IPS DF 6.9 (cell line): ENCODE results near the gene NUMB.

Experiments
- DNase-seq: peaks from one replicate; pipeline ENCODE4 v3.0.0-alpha.2; 2013; ENCODE audit warnings: low read depth, low spot score
- H3K27ac ChIP-seq: one replicate; pipeline ENCODE4 v1.5.1; 2013; ENCODE audit warnings: low read length, control low read depth
- H3K27me3 ChIP-seq: 2 replicates; pipeline ENCODE4 v1.6.1; 2013; ENCODE audit warnings: mild to moderate bottlenecking, low read length; ENCODE audit not compliant: control insufficient read depth, insufficient read depth
- H3K36me3 ChIP-seq: 2 replicates; pipeline ENCODE4 v1.6.1; 2013; ENCODE audit warnings: low read length; ENCODE audit not compliant: control insufficient read depth, insufficient read depth
- H3K4me1 ChIP-seq: 2 replicates; pipeline ENCODE4 v1.6.1; 2013; ENCODE audit warnings: low read length; ENCODE audit not compliant: control insufficient read depth, insufficient read depth
- H3K4me3 ChIP-seq: 2 replicates; pipeline ENCODE4 v1.5.1; 2013; ENCODE audit warnings: mild to moderate bottlenecking, low read length
- H3K9me3 ChIP-seq: 2 replicates; pipeline ENCODE4 v1.6.1; 2013; ENCODE audit warnings: low read length, inconsistent platforms; ENCODE audit not compliant: control insufficient read depth, insufficient read depth
- WGBS: extraction: QIAGEN DNeasy Blood & Tissue Kit; methylation state at CpG from one replicate; pipeline ENCODE4 v1.1.7; 2013; ENCODE audit warnings: mixed read lengths, missing lambda C conversion rate; ENCODE audit not compliant: insufficient read length, insufficient coverage; 5-methylcytosine and 5-hydroxymethylcytosine counted together

NUMB gene

DNA sequence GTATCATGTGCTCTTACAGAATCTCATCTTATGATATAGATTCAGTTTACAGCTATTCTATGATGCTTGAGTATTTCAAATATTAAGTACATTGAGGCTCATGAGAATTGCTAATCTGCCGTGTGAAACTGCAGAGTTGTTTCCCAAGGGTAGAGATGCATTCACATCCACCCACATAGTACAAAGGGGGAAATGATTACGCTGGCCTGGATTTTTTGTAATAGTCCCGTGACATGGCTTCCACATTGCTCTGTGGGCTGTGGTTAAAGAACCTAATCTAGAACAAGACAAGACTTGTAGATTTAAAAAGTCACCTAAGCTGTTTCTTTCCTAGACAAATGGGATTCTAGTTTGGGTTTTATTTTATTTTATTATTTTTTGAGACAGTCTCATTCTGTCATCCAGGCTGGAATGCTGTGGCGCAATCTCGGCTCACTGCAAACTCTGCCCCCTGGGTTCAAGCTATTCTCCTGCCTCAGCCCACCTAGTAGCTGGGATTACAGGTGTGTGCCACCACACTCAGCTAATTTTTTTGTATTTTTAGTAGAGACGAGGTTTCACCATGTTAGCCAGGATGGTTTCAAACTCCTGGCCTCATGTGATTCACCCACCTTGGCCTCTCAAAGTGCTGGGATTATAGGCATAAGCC lies 19.4 kb upstream of the NUMB start:
- no peaks in the 10 kb centered on the region for H3K27me3 ChIP-seq
- H3K36me3 ChIP-seq: no peaks in the 10 kb centered on the region
- H3K27ac ChIP-seq: no peak overlapping the region
- no peaks in the 10 kb centered on the region for H3K9me3 ChIP-seq
- no CpG with 5 or more reads among the region's 6 CpGs for WGBS
- no peaks in the 10 kb centered on the region for H3K4me1 ChIP-seq
- no peak for DNase-seq
- H3K4me3 ChIP-seq: no peak overlapping the region

DNA sequence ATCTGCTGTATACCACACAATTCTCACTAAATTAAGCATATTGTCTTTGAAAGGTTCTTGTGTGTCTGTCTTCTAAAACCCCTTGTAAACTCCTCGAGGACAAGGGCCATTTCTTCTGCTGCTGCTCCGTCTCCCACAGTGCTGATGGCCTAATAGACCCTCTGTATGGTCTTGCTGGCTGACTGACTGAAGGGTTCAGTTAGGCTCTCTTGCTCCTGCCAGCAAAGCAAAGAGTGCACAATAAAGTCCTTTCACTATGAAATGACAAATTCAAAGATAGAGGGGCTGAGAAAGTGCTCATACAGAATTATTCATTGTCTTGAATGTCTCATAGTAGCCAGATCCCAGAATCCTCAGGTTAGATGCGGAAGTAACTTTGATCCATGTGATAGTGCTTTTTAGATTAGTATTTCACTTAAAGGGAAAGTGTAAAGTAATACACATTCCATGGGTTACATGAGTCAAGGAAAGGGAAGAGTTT lies 18.1 kb upstream of the NUMB start:
- no peaks in the 10 kb centered on the region for H3K9me3 ChIP-seq
- H3K4me3 ChIP-seq: no peak overlapping the region
- no peaks in the 10 kb centered on the region for H3K27me3 ChIP-seq
- no peak for DNase-seq
- H3K36me3 ChIP-seq: no peaks in the 10 kb centered on the region
- no peaks in the 10 kb centered on the region for H3K4me1 ChIP-seq
- no CpG with 5 or more reads among the region's 3 CpGs for WGBS
- H3K27ac ChIP-seq: no peak overlapping the region

DNA sequence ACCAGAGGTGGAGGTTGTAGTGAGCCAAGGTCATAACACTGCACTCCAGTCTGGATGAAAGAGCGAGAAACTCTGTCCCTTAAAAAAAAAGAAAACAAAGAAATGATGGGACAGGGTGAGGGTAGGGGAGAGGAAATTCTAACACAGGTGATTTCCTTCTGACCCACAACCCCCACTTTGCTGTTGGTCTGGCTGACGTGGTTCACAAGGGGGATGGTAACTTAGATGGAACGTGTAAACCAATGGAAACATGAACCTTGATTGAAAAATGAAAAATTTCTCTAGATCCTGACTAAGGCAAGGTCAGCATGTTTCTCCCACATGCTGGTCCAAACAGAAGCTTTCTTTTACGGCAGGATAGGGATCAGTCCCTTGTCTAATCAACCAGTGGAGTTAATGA lies 16.6 kb upstream of the NUMB start:
- Histone ChIP-seq H3K36me3 (no peaks in the 10 kb centered on the region), H3K4me3 (no peak overlapping the region), H3K27me3 (no peaks in the 10 kb centered on the region), H3K9me3 (no peaks in the 10 kb centered on the region), H3K4me1 (no peaks in the 10 kb centered on the region), H3K27ac (no peak overlapping the region)
- no peak for DNase-seq
- no CpG with 5 or more reads among the region's 4 CpGs for WGBS

GRCh38 chr14:73472185-73473114 lies 14.1 kb upstream of the NUMB start:
- H3K4me3 ChIP-seq: no peak overlapping the region
- no CpG with 5 or more reads among the region's 18 CpGs for WGBS
- H3K9me3 ChIP-seq: no peaks in the 10 kb centered on the region
- H3K27me3 ChIP-seq: no peaks in the 10 kb centered on the region
- DNase-seq: peak; percentile 61
- H3K36me3 ChIP-seq: no peaks in the 10 kb centered on the region
- no peaks in the 10 kb centered on the region for H3K4me1 ChIP-seq
- H3K27ac ChIP-seq: no peak overlapping the region

GRCh38 chr14:73471582-73472184 lies 13.3 kb upstream of the NUMB start:
- Histone ChIP-seq H3K27ac (no peak overlapping the region), H3K27me3 (no peaks in the 10 kb centered on the region), H3K36me3 (no peaks in the 10 kb centered on the region), H3K4me1 (no peaks in the 10 kb centered on the region), H3K9me3 (no peaks in the 10 kb centered on the region), H3K4me3 (no peak overlapping the region)
- WGBS: no CpG with 5 or more reads among the region's 6 CpGs
- no peak for DNase-seq

- H3K4me3 ChIP-seq: no peak overlapping the region
- H3K9me3 ChIP-seq: no peaks in the 10 kb centered on the region
- H3K36me3 ChIP-seq: no peaks in the 10 kb centered on the region
- H3K27ac ChIP-seq: no peak overlapping the region
- DNase-seq: no peak
- H3K27me3 ChIP-seq: no peaks in the 10 kb centered on the region
- WGBS: no CpG with 5 or more reads among the region's 3 CpGs
- no peaks in the 10 kb centered on the region for H3K4me1 ChIP-seq
These were observed 10.6 kb upstream of the NUMB start for GRCh38 chr14:73468828-73469375.

DNA sequence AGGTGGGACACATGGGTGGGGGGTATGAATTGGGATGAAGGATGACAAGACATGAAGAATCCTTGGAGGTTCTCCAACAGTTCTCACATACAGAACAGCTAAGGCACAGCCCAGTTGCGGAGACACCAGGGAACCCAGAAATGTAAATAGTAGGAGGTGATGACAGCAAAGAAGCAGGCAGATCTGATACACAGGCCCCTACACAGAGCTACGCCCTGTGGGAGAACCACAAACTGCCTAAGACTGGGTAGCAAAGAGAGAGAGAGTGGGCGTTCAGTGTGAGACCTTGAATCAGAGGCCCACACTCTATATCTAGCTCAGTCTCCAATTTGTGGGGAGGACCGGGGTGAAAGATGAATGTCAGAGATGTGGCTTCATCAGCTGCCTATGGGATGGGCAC lies 9.5 kb upstream of the NUMB start:
- H3K4me3 ChIP-seq: no peak overlapping the region
- no peak for DNase-seq
- H3K27me3 ChIP-seq: no peaks in the 10 kb centered on the region
- no peak overlapping the region for H3K27ac ChIP-seq
- H3K36me3 ChIP-seq: no peaks in the 10 kb centered on the region
- WGBS: no CpG with 5 or more reads among the region's 4 CpGs
- H3K9me3 ChIP-seq: no peaks in the 10 kb centered on the region
- H3K4me1 ChIP-seq: no peaks in the 10 kb centered on the region

DNA sequence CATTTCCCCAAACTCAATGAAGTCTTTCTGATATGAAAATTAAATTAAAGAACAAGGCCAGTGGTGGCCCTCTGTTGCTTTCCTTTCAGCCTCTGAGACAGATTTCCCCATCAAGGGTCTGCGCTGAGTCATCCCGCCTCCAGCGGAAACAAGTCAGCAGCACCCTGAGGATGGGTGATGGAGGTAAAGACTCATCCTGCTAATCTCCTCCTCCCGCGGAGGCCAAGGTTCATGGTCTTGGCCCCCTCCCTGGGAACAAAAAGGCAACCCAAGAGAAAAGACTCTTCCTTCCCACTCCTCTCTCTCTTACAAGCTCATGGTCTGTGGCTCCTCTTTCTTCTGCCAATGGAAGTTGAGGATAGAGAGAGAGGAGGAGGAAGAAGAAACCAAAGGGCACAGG lies 9.0 kb upstream of the NUMB start:
- no CpG with 5 or more reads among the region's 5 CpGs for WGBS
- H3K27me3 ChIP-seq: no peaks in the 10 kb centered on the region
- DNase-seq: no peak
- no peak overlapping the region for H3K4me3 ChIP-seq
- H3K9me3 ChIP-seq: no peaks in the 10 kb centered on the region
- no peaks in the 10 kb centered on the region for H3K4me1 ChIP-seq
- no peak overlapping the region for H3K27ac ChIP-seq
- H3K36me3 ChIP-seq: no peaks in the 10 kb centered on the region

DNA sequence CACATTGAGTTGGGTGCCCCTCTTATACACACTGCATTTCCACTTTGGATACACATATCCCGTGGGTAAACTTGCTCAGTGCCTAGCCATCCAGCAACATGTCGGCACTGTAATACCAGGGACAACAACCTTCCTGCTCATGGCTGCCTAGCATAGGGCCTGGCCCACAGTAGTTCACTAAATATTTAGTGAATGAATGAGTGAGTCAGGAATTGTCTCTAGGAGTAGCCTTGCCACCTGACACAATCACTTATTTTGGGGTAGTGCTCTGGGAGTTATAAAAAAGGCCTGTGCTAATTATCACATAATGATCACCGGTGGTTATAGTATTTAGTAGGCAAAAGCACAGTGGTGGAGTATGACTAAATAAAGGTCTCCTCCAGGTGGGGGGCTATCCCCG lies 8.5 kb upstream of the NUMB start:
- H3K4me1 ChIP-seq: no peaks in the 10 kb centered on the region
- H3K27ac ChIP-seq: no peak overlapping the region
- H3K27me3 ChIP-seq: no peaks in the 10 kb centered on the region
- WGBS: no CpG with 5 or more reads among the region's 4 CpGs
- no peak for DNase-seq
- H3K9me3 ChIP-seq: no peaks in the 10 kb centered on the region
- no peak overlapping the region for H3K4me3 ChIP-seq
- no peaks in the 10 kb centered on the region for H3K36me3 ChIP-seq

- H3K4me1 ChIP-seq: no peaks in the 10 kb centered on the region
- no peak for DNase-seq
- WGBS: no CpG with 5 or more reads among the region's 5 CpGs
- no peaks in the 10 kb centered on the region for H3K27me3 ChIP-seq
- no peaks in the 10 kb centered on the region for H3K36me3 ChIP-seq
- H3K9me3 ChIP-seq: no peaks in the 10 kb centered on the region
- no peak overlapping the region for H3K27ac ChIP-seq
- H3K4me3 ChIP-seq: no peak overlapping the region
These were observed 7.6 kb upstream of the NUMB start for GRCh38 chr14:73465823-73466532.
